Psoas muscle (tissue), 8 donors: Measurements from ENCODE around the gene FGF2. TPM values are rescaled to one million over a fixed set of nuclear protein-coding genes. Genes with fewer than 3 reads are reported as not detected.

Experiments
- ATAC-seq, 4 donors: fragments of 200-7000 bp; cut with Tn5 transposase; one replicate each; pipeline ENCODE4 v1.9.1; 2020; ENCODE audit warnings: moderate library complexity in 3 of 4, mild to moderate bottlenecking in 2 of 4
- DNase-seq, 2 donors: peaks; one replicate each; pipeline ENCODE4 v3.0.0-alpha.2; 2020
- H3K27ac ChIP-seq: fragments of 200-600 bp; one replicate; pipeline ENCODE4 v1.8.0; 2022
- H3K27me3 ChIP-seq, 3 donors: fragments of 200-600 bp in 1 of 3; one replicate each; pipeline versions ENCODE4 v1.6.1 to v1.8.0; 2013 to 2022; ENCODE audit warnings: low read length in 2 of 3, mild to moderate bottlenecking in 2 of 3, moderate library complexity in 1 of 3; ENCODE audit not compliant: insufficient read depth in 3 of 3
- H3K36me3 ChIP-seq, 2 donors: fragments of 200-600 bp in 1 of 2; one replicate each; pipeline versions ENCODE4 v1.6.1 to v1.8.0; 2013 to 2022; ENCODE audit warnings: low read depth in 1 of 2, mild to moderate bottlenecking in 1 of 2, moderate library complexity in 1 of 2; ENCODE audit not compliant: insufficient read depth in 1 of 2
- H3K4me1 ChIP-seq: fragments of 200-600 bp; one replicate; pipeline ENCODE4 v1.8.0; 2022
- H3K4me3 ChIP-seq: fragments of 200-600 bp; one replicate; pipeline ENCODE4 v1.8.0; 2022; ENCODE audit warnings: mild to moderate bottlenecking
- H3K9me3 ChIP-seq: fragments of 200-600 bp; one replicate; pipeline ENCODE4 v1.8.0; 2022
- CTCF ChIP-seq: fragments of 200-600 bp; IDR thresholded peaks from one replicate; pipeline ENCODE4 v1.8.0; 2022; ENCODE audit warnings: antibody characterized with exemption
- WGBS, 3 donors: extraction: QIAGEN DNeasy Blood & Tissue Kit; methylation state at CpG; one replicate each; pipeline versions ENCODE4 v1.1.6 to v1.1.7; 2013; 5-methylcytosine and 5-hydroxymethylcytosine counted together
- intact Hi-C, 2 donors: fragments of 100-400 bp; cut with DNase I; formaldehyde crosslinking; loops; one replicate each; pipeline versions ENCODE4 v1.11.0 to v1.14.2; 2022
- polyA plus RNA-seq, 3 donors: library from polyadenylated mRNA; stranded (reverse); fragments of 200-250 nt; gene quantifications; one replicate each; pipeline ENCODE4 v1.2.3, GENCODE V29; 2013
- total RNA-seq, 4 donors: library from RNA; stranded (reverse); fragmentation: NEBNext Ultra II Directional in 2 of 4; extraction: Animal tissue kit (Norgen Biotek cat#: 25700) in 2 of 4; gene quantifications; one replicate each; pipeline versions ENCODE4 v1.2.1 to v1.2.4, GENCODE V29; 2021 to 2023
- donor health status: healthy with polysubstance abuse.
- donor health status: DM: no; HTN: no; CAD: no; lungs with moderate emphysema.
- donor health status: Bipolar disorder and iron deficiency.
- donor health status: healthy.
- donor health status: DM: yes; HTN: yes; CAD: no.
- donor health status: DM: no; HTN: no; CAD: no.
- donor health status: DM: no; HTN: no; CAD: no.
- donor health status: DM: yes; HTN: yes; CAD: no.

FGF2 gene
- total and polyA plus RNA-seq, 7 donors, result 0.86 to 3.7 (median 2.0) TPM

GRCh38 chr4:122798101-122798500 is 28.5 kb upstream of the FGF2 start:
- TF ChIP-seq CTCF, result peak; percentile 7
- H3K4me3 ChIP-seq, result peak overlapping the region; percentile 13
- no peaks in the 10 kb centered on the region for H3K27me3 ChIP-seq
- H3K27ac ChIP-seq, result no peak overlapping the region
- whole genome bisulfite sequencing, 3 donors, result 13 to 20% (median 15%) methylated on average over 5 of the region's 5 CpGs
- no peaks in the 10 kb centered on the region for H3K9me3 ChIP-seq
- H3K36me3 ChIP-seq, result no peaks in the 10 kb centered on the region
- intact Hi-C loops, result no loop called here
- DNase-seq (peak in 1 of 2 donors; percentile 23), ATAC-seq (peak in 3 of 4 donors; percentile 37 to 53 (median 47))
- H3K4me1 ChIP-seq, result no peaks in the 10 kb centered on the region

- WGBS, 3 donors, result 83 to 95% (median 87%) methylated on average over 2 of the region's 2 CpGs
- H3K36me3 ChIP-seq, result no peaks in the 10 kb centered on the region
- no peak overlapping the region for H3K4me3 ChIP-seq
- no peaks in the 10 kb centered on the region for H3K4me1 ChIP-seq
- intact Hi-C loops, result no loop called here
- TF ChIP-seq CTCF, result no peak
- DNase-seq (no peak), ATAC-seq (no peak)
- H3K27ac ChIP-seq, result no peak overlapping the region
- no peaks in the 10 kb centered on the region for H3K27me3 ChIP-seq
- no peaks in the 10 kb centered on the region for H3K9me3 ChIP-seq
These were observed 27.7 kb upstream of the FGF2 start for GRCh38 chr4:122798917-122799316.

GRCh38 chr4:122803788-122804208 is 22.8 kb upstream of the FGF2 start:
- WGBS, 3 donors, result 53 to 71% (median 54%) methylated on average over 4 of the region's 4 CpGs
- Histone ChIP-seq H3K4me3 (no peak overlapping the region), H3K27ac (no peak overlapping the region), H3K27me3 (no peaks in the 10 kb centered on the region), H3K9me3 (no peaks in the 10 kb centered on the region), H3K36me3 (no peaks in the 10 kb centered on the region), H3K4me1 (no peaks in the 10 kb centered on the region)
- intact Hi-C loops, result no loop called here
- DNase-seq (no peak), ATAC-seq (peak in 1 of 4 donors; percentile 33)
- no peak for TF ChIP-seq CTCF

- DNase-seq, result no peak
- 72 to 78% (median 74%) methylated on average over 3 of the region's 3 CpGs for WGBS, 3 donors
These were observed 19.5 kb upstream of the FGF2 start for GRCh38 chr4:122806981-122807679.

More at GRCh38 chr4:122806981-122807679, 19.5 kb upstream of the FGF2 start:
- no peak for ATAC-seq
- TF ChIP-seq CTCF, result no peak
- H3K36me3 ChIP-seq, result no peaks in the 10 kb centered on the region
- H3K4me3 ChIP-seq, result no peak overlapping the region
- no peaks in the 10 kb centered on the region for H3K9me3 ChIP-seq
- H3K27ac ChIP-seq, result no peak overlapping the region
- intact Hi-C loops, result no loop called here
- no peaks in the 10 kb centered on the region for H3K27me3 ChIP-seq
- H3K4me1 ChIP-seq, result no peaks in the 10 kb centered on the region
